Stimulated activated CD8-positive, alpha-beta memory T cell treated with anti-CD3 and anti-CD28 coated beads, Interleukin-7, amount 100 ng/mL, for 48 hours (primary cell): ENCODE results near the gene TAS2R19.
"Not testable (repeated sequence)": the region's sequence is repeated elsewhere in the genome, so short reads cannot be mapped to it uniquely, and the experiment has no call there.

Experiments
- DNase-seq, 2 donors: peaks; one replicate each; pipeline ENCODE4 v3.0.0-alpha.2; 2020; ENCODE audit warnings: low read depth in 1 of 2; ENCODE audit errors: extremely low read depth in 1 of 2

The TAS2R19 gene

DNA sequence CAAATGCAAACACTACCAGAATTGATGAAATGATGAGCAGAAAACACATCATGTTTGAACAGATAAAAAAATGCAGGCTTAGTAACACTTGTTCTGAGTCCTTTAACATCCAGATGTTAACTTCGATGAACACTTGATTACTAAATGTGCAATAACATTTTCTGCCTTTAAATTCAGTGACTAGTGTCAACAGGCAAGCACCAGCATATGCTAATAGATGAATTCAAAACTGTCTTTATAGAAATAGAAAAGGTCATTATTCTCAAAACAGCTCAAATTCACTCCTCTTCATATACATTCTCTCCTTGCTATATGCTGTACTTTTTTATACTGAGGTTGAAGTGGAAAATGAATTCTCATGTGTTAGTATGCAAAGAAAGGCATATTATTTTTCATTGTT, at the start of gene TAS2R19:
Gene TAS2R19 (minus strand): TSS at position 101 of the 400 bp plus-strand sequence. CDS start 49 bp downstream, at position 52.
- no peak for DNase-seq

- DNase-seq: no peak
Measured at GRCh38 chr12:11071414-11071813, 49.0 kb upstream of the TAS2R19 start.

- no peak for DNase-seq
Measured at GRCh38 chr12:11070999-11071398, 48.6 kb upstream of the TAS2R19 start.

DNA sequence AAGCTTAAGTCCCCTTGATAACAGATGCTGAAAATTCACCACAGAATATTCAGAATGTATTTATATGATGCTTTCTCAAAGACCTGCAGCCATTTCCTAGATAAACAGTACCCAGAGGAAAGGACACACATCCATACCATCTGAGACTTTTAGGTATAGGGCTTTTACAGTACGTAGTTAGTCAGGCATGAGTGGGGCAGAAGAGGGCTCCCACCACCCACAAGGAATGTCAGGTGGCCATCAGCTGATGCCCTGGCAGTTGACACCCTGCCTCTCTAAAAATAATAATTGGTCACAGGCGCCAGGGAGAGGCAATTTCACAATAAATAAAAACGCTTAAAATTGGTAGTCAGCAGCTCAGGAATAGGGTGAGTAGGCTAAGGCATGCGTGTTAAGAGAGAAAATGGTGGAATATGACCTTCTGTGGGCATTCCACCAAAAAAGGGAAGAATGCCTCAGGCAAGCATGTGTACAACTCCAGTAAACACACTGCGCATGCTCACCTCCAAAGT, 47.5 kb upstream of the TAS2R19 start:
- DNase-seq: no peak

- DNase-seq: no peak
Measured at GRCh38 chr12:11067514-11067913, 45.1 kb upstream of the TAS2R19 start.

- DNase-seq: not testable (repeated sequence)
Measured at GRCh38 chr12:11062194-11062593, 39.8 kb upstream of the TAS2R19 start, which contains the start of gene TAS2R46. TAS2R46 (minus strand) TSS chr12:11062294; CDS start chr12:11062294, 0 bp downstream.

GRCh38 chr12:11059784-11060183, 37.4 kb upstream of the TAS2R19 start:
- DNase-seq: no peak

DNA sequence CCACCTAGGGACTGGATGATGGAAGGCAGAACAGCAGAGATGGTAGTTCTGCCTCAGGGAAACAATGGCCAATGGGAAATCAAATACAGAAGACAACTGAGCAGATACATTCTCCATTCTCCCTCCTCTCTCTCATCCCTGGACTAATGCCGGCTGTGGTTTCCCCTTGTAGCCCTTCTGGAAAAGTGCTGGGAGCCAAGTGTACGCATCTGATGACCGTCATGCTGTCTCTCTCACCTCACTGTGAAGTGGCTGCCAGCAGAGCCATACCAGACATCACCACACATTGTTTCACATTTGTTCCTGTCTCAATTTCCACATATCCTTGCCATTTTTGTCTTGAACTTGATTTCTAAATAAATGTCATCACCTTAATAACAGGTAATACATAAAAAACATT, 36.6 kb upstream of the TAS2R19 start:
- no peak for DNase-seq

DNA sequence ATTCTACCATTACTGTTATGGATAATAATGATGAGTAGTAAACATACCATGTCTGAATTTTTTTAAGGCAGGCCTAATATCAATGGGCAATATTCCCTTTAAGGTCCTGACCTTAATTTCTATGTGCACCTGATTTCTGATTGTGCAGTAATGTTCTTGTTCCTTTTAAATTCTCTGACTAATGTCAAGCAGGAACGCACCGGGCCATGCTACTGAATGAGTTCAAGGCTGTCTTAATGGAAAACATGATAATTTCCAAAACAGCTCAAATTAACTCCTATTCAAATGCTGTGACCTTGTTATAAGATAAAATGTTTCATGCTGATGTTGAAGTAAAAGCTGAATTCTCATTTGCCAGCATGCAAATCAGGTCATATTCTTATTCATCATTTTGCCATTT, 32.9 kb upstream of the TAS2R19 start:
- DNase-seq: no peak

DNA sequence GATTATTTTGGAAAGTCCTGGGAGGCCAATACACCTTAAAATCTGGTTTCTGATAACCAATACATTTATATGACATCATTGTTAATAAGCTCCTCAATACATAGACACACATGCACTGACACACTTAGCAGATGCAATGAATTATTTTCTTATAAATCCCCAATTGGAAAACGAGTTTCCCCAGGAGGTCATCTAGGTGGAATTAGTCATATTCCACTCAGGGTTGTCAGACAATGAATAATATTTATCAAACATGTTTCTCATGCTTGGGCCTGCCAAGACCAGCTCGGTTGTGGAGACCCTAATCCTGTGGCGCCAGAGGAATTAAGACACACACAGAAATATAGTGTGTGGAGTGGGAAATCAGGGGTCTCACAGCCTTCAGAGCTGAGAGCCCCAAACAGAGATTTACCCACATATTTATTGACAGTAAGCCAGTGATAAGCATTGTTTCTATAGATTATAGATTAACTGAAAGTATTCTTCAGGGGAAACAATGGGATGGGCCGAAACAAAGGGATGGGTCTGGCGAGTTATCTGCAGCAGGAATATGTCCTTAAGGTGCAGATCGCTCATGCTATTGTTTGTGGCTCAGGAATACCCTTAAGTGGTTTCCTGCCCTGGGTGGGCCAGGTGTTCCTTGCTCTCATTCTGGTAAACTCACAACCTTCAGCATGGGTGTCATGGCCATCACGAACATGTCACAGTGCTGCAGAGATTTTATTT, 27.5 kb upstream of the TAS2R19 start:
- DNase-seq: not testable (repeated sequence)

- DNase-seq: not testable (repeated sequence)
Measured at GRCh38 chr12:11041366-11041765, 18.9 kb upstream of the TAS2R19 start.

GRCh38 chr12:11040162-11040561, 17.7 kb upstream of the TAS2R19 start:
- no peak for DNase-seq

DNA sequence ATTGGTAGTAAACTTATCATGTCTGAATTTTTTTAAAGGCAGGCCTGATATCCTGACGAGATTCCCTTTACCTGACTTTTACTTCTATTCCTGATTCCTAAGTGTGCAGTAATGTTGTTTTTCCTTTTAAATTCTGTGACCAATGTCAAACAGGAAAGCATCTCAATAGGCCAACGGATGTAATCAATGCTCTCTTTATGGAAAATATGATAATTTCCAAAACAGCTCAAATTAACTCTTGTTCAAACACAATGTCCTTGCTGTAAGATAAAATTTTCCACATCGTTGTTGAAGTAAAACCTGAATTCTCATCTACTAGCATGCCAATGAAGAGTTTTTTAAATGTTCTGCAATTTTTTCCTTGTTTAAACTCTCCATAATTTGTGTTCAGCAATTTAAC, 16.8 kb upstream of the TAS2R19 start:
- no peak for DNase-seq

GRCh38 chr12:11033959-11034358, 11.5 kb upstream of the TAS2R19 start:
- DNase-seq: not testable (repeated sequence)

- no peak for DNase-seq
Measured at GRCh38 chr12:11031307-11031706, 8.9 kb upstream of the TAS2R19 start, which contains the start of gene TAS2R31. TAS2R31 (minus strand) TSS chr12:11031407; CDS start chr12:11031335, 72 bp downstream.

DNA sequence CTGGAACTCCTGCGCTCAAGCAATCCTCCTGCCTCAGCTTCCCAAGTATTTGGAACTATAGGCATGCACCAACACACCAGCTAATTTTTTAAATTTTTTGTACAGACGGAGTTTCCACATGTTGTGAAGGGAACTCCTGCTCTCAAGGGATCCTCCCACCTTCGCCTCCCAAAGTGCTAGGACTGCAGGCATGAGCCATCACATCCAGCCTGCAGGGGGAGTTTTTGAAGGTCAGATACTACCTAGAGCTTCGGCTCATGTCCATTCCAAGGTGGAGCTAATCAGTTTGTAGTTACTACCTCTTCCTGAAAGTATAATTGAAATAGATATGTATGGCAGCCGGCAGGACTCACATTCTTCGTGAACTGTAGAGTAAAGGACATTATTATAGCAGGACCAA, 3.7 kb upstream of the TAS2R19 start:
- DNase-seq: no peak

DNA sequence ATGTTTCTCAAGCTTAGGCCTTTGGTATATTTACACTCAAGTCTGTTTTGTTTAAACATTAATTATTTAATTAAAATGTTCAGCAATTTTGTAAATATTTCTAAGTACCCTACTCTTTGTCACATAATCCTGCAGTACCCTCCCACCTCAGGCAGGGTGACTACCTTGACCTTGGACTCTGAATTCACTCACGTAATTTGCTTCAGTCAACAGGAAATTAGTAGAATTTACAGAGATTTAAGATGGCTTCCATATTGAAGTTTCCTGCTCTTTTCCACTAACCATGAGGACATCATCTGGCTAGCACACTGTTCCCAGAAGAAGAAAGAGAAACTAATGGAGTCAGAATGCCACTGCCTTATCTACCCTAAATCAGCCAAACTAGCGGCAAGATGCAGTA, 967 bp upstream of the TAS2R19 start:
- no peak for DNase-seq

DNA sequence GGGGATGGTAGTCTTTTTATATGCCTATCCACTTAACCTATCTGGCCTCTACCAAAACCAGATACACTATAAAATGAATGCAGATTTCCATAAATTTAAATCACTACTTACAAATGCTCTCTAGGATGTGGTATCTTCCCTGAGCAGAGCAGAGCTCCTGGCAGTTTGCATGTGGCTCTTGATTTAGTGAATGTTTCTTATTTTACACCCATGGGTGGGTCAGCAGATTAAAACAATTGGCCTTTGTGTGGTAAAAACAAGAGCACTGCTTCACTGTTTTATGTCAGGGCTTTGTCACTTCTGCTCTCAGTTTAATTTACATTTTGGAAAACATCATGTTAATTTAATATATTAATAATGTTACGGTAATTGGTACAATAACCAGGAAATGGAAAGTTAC, 5.5 kb downstream of the TAS2R19 start:
- no peak for DNase-seq

DNA sequence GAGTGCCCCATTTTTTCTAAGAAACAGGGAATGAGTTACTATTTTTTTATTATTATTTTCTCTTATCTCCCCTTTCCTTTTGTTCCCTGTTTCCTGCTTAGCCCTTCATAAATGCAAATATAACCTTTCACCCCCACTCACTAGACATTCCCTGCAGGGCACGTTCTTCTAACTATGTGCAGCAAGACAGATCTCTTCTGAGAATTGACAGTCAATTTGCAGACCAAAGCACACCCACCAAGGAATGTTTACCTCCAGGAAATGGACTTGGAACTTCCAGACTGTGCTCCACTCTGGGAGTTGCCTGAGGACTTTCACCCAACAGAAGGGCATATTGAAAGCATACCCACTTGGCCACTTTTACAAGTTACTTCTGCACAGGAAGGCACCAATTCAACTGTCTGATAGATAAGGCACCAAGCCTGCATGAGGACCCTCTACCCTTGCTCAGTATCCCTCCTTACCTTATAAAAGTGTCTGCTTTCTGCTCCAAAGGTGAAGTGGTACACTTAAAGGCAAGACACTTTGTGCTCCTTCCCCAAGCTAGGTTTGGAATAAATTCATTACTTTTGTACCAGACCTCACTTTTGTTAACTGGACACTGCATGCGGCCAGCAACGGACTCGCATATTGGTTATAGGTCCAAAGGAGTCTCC, 6.5 kb downstream of the TAS2R19 start:
- DNase-seq: no peak

DNA sequence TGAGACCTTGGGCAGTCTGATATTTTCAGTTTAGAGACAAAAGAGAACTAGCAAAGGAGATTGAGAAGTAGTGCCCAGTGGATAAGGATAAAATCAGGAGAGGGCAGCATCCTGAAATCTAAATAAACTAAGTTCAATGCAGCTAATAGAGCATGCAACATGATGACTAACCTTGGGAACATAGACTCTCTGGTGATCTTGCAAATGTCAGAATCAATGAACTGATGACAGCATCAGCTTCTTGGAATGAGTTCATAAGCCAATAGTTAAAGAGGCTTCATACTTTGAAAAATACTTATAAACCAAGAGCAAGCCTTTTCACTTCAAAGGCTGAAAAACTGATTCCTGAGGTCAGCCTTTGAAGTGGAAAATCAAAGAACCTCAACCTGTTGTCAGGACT, 8.2 kb downstream of the TAS2R19 start:
- no peak for DNase-seq

GRCh38 chr12:11007608-11008007, 14.8 kb downstream of the TAS2R19 start:
- DNase-seq: no peak

DNA sequence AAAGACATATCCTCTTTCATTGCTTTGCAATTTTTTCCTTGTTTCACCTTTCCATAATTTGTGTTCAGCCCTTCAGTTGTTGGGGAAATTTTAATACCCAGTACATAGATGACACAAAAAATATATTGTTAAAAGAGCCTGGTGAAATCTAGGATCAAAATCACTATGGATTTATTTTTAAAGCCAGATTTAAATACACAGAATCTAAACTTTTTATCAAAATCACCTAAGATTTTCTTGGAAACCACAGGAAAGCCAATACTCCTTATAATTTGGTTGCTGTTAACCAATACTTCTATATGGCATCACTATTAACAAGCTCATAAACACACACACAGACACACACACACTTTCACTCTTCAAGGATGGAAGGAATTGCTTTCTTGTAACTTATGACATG, 24.2 kb downstream of the TAS2R19 start, which contains the start of gene TAS2R20:
Gene TAS2R20 (minus strand): TSS at position 101 of the 400 bp plus-strand sequence. CDS start 429 bp downstream, outside the sequence.
- DNase-seq: no peak
